DND-41 (cell line): Measurements from ENCODE around the gene DIS3L2.

Experiments used
- ATAC-seq: fragments of 200-7000 bp; cut with Tn5 transposase; 3 replicates; pipeline ENCODE4 v1.9.1; 2021; ENCODE audit warnings: low read depth; ENCODE audit not compliant: insufficient read depth
- DNase-seq: peaks from one replicate; pipeline ENCODE4 v3.0.0-alpha.2; 2020
- H2AFZ ChIP-seq: 2 replicates; pipeline ENCODE4 v1.6.0; 2012; ENCODE audit warnings: low read depth, low read length
- H3K27ac ChIP-seq: 2 replicates; pipeline ENCODE4 v1.5.1; 2012; ENCODE audit warnings: low read length, inconsistent platforms
- H3K27me3 ChIP-seq: fragments of 200-600 bp; sonication (generic); 2 replicates; pipeline ENCODE4 v1.6.0; 2012; ENCODE audit warnings: low read length, mild to moderate bottlenecking, inconsistent platforms; ENCODE audit not compliant: insufficient read depth, poor library complexity
- H3K36me3 ChIP-seq: 2 replicates; pipeline ENCODE4 v1.5.1; 2012; ENCODE audit warnings: low read length, inconsistent platforms; ENCODE audit not compliant: insufficient read depth
- H3K4me1 ChIP-seq: 2 replicates; pipeline ENCODE4 v1.5.1; 2012; ENCODE audit warnings: mild to moderate bottlenecking, low read length; ENCODE audit not compliant: insufficient read depth
- H3K4me2 ChIP-seq: 2 replicates; pipeline ENCODE4 v1.6.0; 2012; ENCODE audit warnings: mild to moderate bottlenecking, moderate library complexity, low read length, inconsistent platforms; ENCODE audit not compliant: insufficient read depth
- H3K4me3 ChIP-seq, 2 experiments: fragments of 200-600 bp in 1 of 2; shearing (Covaris generic) in 1 of 2; 2 replicates each; pipeline ENCODE4 v1.5.1; 2012 to 2016; ENCODE audit warnings: inconsistent platforms in 2 of 2, low read length in 2 of 2, mild to moderate bottlenecking in 2 of 2, low read depth in 1 of 2, moderate library complexity in 1 of 2
- H3K79me2 ChIP-seq: 2 replicates; pipeline ENCODE4 v1.6.0; 2012; ENCODE audit warnings: low read length, inconsistent platforms; ENCODE audit not compliant: insufficient read depth
- H3K9ac ChIP-seq: 2 replicates; pipeline ENCODE4 v1.6.0; 2012; ENCODE audit warnings: low read depth, mild to moderate bottlenecking, inconsistent platforms, low read length, moderate library complexity
- H3K9me3 ChIP-seq: 2 replicates; pipeline ENCODE4 v1.5.1; 2012; ENCODE audit warnings: low read length, moderate library complexity, mild to moderate bottlenecking, inconsistent platforms; ENCODE audit not compliant: insufficient read depth, severe bottlenecking
- H4K20me1 ChIP-seq: 2 replicates; pipeline ENCODE4 v1.6.0; 2012; ENCODE audit warnings: low read length; ENCODE audit not compliant: insufficient read depth
- CTCF ChIP-seq: IDR thresholded peaks from 2 replicates; pipeline ENCODE4 v1.5.1; 2012; ENCODE audit warnings: borderline replicate concordance, low read length, moderate library complexity, mild to moderate bottlenecking; ENCODE audit not compliant: poor library complexity, severe bottlenecking; ENCODE audit errors: extremely low read depth
- EZH2 ChIP-seq: IDR thresholded peaks from 3 replicates; pipeline ENCODE4 v1.6.1; 2012; ENCODE audit warnings: borderline replicate concordance, low read depth, mild to moderate bottlenecking, moderate library complexity, low read length, inconsistent platforms; ENCODE audit not compliant: severe bottlenecking

DIS3L2 gene

DNA sequence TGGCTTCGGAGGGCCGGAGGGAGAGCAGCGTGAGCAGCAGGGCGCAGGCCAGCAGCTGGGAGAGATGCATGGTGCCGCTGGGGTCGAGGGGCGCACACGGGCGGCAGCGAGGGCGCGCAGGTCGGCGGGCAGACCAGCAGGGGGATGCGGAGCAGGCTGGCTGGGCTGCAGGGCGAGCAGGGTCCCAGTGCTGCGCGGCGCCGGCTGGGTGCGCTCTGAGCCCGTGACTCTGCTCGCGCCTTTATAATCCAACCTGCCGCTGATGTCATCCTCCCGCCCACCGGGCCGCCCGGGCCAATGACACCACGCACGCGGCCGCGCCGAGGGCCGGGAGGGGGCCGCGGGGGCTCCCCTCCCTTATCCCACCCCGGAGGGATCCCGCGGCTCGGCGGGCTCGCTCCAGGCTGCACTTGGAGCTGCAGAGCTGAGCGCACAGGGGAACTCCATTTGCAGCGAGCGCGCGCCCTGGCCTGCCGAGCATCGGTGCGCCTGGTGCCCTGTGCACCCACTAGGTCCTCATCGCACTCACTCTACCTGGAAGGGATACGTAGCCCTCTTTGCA, 35.3 kb upstream of the DIS3L2 start, which contains the start of gene NPPC:
Gene NPPC, minus strand, starts transcription at position 217 of the 562 bp plus-strand sequence. Its CDS starts 147 bp downstream, at position 70.
- Histone ChIP-seq H4K20me1 (0 out of 2 replicates have a peak, but pooled peaks cover 12% of the 10 kb centered on the region), H3K27me3 (peaks cover 25% of the 10 kb centered on the region), H3K79me2 (no peaks in the 10 kb centered on the region), H3K4me2 (peak within 1 kb of the TSS; percentile 77), H3K4me1 (peaks cover 19% of the 10 kb centered on the region), H3K9ac (peak within 1 kb of the TSS; percentile 38), H3K36me3 (no peaks in the 10 kb centered on the region), H3K27ac (no peak within 1 kb of the TSS), H3K9me3 (no peaks in the 10 kb centered on the region), H3K4me3 (peak within 1 kb of the TSS in 1 of 2 experiments; percentile 47; a peak in 2 of 4 replicates), H2AFZ (peak within 1 kb of the TSS; percentile 63)
- peak; percentile 96 for ATAC-seq
- DNase-seq, result peak; percentile 81
- TF ChIP-seq EZH2 (no peak), CTCF (peak; percentile 80)

DNA sequence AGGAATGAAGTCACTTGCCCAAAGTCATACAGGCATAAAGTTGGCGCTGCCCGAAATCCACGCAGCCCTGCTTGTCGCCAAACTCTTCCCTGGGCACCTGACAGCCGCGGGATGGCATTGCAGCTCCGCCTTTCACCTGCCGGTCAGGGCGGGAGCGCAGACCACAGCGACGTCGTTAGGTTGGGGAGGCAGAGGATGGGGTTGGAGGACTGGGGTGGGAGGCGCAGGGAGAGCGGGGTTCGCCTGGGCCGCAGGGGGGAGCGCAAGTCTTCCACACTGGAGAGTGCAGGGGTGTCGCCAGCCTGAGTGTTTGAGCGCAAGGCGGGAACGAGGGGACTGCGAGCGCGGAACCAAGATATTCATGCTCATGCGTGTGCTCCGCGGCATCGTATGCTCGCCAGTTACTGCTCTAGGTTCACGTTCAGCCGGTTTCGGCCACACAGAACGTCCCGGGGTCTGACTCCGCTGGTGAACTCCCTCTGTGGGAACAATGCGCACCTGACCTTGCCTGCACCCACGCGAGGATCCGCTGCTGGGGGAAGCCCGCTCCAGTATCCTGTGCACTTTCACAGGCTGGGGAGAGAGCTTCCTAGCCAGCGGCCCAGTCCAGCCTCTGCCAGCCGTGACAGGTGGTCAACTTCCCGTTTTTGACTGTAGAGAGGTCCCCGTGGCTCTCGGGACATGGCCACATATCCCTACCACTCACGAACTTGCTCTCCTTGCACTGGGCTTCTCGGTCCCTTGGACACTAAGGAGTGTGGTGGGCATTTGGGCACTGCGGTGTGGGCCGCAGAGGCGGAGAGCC, 34.5 kb upstream of the DIS3L2 start:
- H3K9ac ChIP-seq, result peak overlapping the region; percentile 38; the same call in 1 of the 2 replicates
- no peaks in the 10 kb centered on the region for H3K79me2 ChIP-seq
- H3K4me1 ChIP-seq, result peaks cover 19% of the 10 kb centered on the region
- H3K9me3 ChIP-seq, result no peaks in the 10 kb centered on the region
- no peak overlapping the region for H3K27ac ChIP-seq
- ATAC-seq, result no peak
- 0 out of 2 replicates have a peak, but pooled peaks cover 12% of the 10 kb centered on the region for H4K20me1 ChIP-seq
- peak overlapping the region; percentile 77 for H3K4me2 ChIP-seq
- H3K27me3 ChIP-seq, result peaks cover 29% of the 10 kb centered on the region
- no peak overlapping the region; the same call in 1 of the 2 replicates for H2AFZ ChIP-seq
- TF ChIP-seq CTCF (no peak), EZH2 (no peak)
- DNase-seq, result no peak
- H3K36me3 ChIP-seq, result no peaks in the 10 kb centered on the region
- peak overlapping the region in 1 of 2 experiments; percentile 47; a peak in 2 of 4 replicates for H3K4me3 ChIP-seq

DNA sequence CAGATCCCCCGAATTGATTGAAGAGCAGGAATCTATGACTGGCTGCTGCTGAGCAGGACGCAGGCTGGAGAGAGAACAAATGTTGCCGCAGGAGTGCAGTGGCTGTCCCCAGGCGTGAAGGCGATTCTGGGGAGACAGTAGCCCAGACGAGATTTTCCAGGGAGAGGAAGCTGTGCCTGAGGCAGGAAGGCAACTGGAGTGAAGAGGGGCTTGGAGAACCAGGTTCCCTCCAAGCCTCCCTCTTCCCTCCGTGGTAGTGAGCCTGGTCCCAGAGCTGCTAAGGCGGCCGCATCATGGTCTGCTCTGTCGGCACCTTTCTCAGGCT, 34.0 kb upstream of the DIS3L2 start:
- Histone ChIP-seq H3K27me3 (peaks cover 29% of the 10 kb centered on the region), H3K27ac (no peak overlapping the region), H3K4me2 (no peak overlapping the region), H3K9me3 (no peaks in the 10 kb centered on the region), H4K20me1 (0 out of 2 replicates have a peak, but pooled peaks cover 12% of the 10 kb centered on the region), H3K9ac (no peak overlapping the region), H3K36me3 (no peaks in the 10 kb centered on the region), H3K4me3 (no peak overlapping the region), H2AFZ (no peak overlapping the region), H3K4me1 (peaks cover 19% of the 10 kb centered on the region), H3K79me2 (no peaks in the 10 kb centered on the region)
- ATAC-seq, result no peak
- no peak for TF ChIP-seq CTCF
- TF ChIP-seq EZH2, result no peak
- no peak for DNase-seq
